Tibial nerve (tissue), 4 donors: Measurements from ENCODE around the gene GPC3.

Experiments used
- EP300 ChIP-seq, 2 donors: sonication (generic); formaldehyde crosslinking; IDR thresholded peaks; one replicate each; pipeline ENCODE4 v1.6.1; 2017; ENCODE audit warnings: antibody characterized with exemption in 2 of 2, mild to moderate bottlenecking in 1 of 2
- POLR2A ChIP-seq, 2 donors: fragments of 450-650 bp; IDR thresholded peaks; one replicate each; pipeline ENCODE4 v1.6.1; 2017; ENCODE audit warnings: antibody characterized with exemption in 2 of 2, mild to moderate bottlenecking in 2 of 2, moderate library complexity in 2 of 2
- TF ChIP-seq, protein P1 (sequence below), 5 experiments: fragments of 200-600 bp in 3 of 5; fragments of 450-650 bp in 2 of 5; sonication (generic) in 3 of 5; IDR thresholded peaks; one replicate each; pipeline ENCODE4 v1.5.1; 2016 to 2019; ENCODE audit warnings: antibody characterized with exemption in 5 of 5, mild to moderate bottlenecking in 3 of 5, moderate library complexity in 2 of 5

DNA sequence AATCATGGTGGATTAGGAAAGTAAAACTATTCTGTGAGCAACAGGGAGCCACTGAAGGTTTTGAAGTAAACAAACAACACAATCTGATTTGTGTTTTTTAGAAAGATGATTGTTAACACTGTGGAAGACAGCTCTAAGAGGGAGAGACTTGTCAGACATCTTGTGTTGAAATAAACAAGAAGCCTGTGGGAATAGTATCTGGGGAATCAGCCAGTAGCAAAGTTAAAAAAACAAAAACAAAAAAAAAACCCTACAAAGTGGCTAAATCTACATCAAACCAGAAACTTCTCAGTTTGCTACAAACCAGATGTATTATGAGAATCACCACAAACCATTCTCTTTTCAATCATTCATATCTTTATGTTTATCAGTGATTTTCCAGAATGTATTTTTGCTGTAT, 444.4 kb downstream of the GPC3 start:
- TF ChIP-seq, protein P1, sequence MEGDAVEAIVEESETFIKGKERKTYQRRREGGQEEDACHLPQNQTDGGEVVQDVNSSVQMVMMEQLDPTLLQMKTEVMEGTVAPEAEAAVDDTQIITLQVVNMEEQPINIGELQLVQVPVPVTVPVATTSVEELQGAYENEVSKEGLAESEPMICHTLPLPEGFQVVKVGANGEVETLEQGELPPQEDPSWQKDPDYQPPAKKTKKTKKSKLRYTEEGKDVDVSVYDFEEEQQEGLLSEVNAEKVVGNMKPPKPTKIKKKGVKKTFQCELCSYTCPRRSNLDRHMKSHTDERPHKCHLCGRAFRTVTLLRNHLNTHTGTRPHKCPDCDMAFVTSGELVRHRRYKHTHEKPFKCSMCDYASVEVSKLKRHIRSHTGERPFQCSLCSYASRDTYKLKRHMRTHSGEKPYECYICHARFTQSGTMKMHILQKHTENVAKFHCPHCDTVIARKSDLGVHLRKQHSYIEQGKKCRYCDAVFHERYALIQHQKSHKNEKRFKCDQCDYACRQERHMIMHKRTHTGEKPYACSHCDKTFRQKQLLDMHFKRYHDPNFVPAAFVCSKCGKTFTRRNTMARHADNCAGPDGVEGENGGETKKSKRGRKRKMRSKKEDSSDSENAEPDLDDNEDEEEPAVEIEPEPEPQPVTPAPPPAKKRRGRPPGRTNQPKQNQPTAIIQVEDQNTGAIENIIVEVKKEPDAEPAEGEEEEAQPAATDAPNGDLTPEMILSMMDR (IDR thresholded peaks at IDR 0.05): no peak
- TF ChIP-seq EP300 (IDR thresholded peaks at IDR 0.05): no peak
- TF ChIP-seq POLR2A (IDR thresholded peaks at IDR 0.05): no peak
